ENCODE results near the gene CCDC91. TPM values are rescaled to one million over a fixed set of nuclear protein-coding genes. Genes with fewer than 3 reads are reported as not detected.

Gene CCDC91
- total RNA-seq, 1 donor from 2014 or later, result 46.3 TPM

- CTCF ChIA-PET, result no interaction called here
- no peak for TF ChIP-seq CTCF (IDR thresholded peaks at IDR 0.05)
- Mint-ChIP-seq H3K9me3 (peaks cover 5% of the 10 kb centered on the region), H3K4me3 (no peak overlapping the region), H3K36me3 (ENCODE audit: low read depth) (no peaks in the 10 kb centered on the region), H3K4me1 (no peaks in the 10 kb centered on the region), H3K27me3 (no peaks in the 10 kb centered on the region), H3K27ac (no peak overlapping the region)
- DNase-seq (no peak), ATAC-seq (ENCODE audit: low read depth) (no peak)
- POLR2A ChIA-PET, result no interaction called here
- intact Hi-C loops (cut with micrococcal nuclease), result no loop called here
Measured at GRCh38 chr12:28156362-28156761, 33.9 kb upstream of the CCDC91 start.

GRCh38 chr12:28156804-28157203 is 33.5 kb upstream of the CCDC91 start:
- Mint-ChIP-seq H3K36me3 (ENCODE audit: low read depth) (no peaks in the 10 kb centered on the region), H3K9me3 (peaks cover 5% of the 10 kb centered on the region), H3K27ac (no peak overlapping the region), H3K4me1 (no peaks in the 10 kb centered on the region), H3K27me3 (no peaks in the 10 kb centered on the region), H3K4me3 (no peak overlapping the region)
- DNase-seq (no peak), ATAC-seq (ENCODE audit: low read depth) (no peak)
- POLR2A ChIA-PET, result no interaction called here
- CTCF ChIA-PET, result no interaction called here
- TF ChIP-seq CTCF (IDR thresholded peaks at IDR 0.05), result no peak
- intact Hi-C loops (cut with micrococcal nuclease), result no loop called here

- ATAC-seq (ENCODE audit: low read depth) (no peak), DNase-seq (no peak)
- POLR2A ChIA-PET, result no interaction called here
- intact Hi-C loops (cut with micrococcal nuclease), result no loop called here
- Mint-ChIP-seq H3K4me3 (no peak overlapping the region), H3K9me3 (no peaks in the 10 kb centered on the region), H3K4me1 (no peaks in the 10 kb centered on the region), H3K27ac (no peak overlapping the region), H3K36me3 (ENCODE audit: low read depth) (no peaks in the 10 kb centered on the region), H3K27me3 (no peaks in the 10 kb centered on the region)
- CTCF ChIA-PET, result no interaction called here
- no peak for TF ChIP-seq CTCF (IDR thresholded peaks at IDR 0.05)
Measured at GRCh38 chr12:28158353-28158752, 31.9 kb upstream of the CCDC91 start.

- Mint-ChIP-seq H3K4me1 (no peaks in the 10 kb centered on the region), H3K4me3 (no peak overlapping the region), H3K27ac (no peak overlapping the region), H3K27me3 (no peaks in the 10 kb centered on the region), H3K36me3 (ENCODE audit: low read depth) (no peaks in the 10 kb centered on the region), H3K9me3 (no peaks in the 10 kb centered on the region)
- no peak for TF ChIP-seq CTCF (IDR thresholded peaks at IDR 0.05)
- ChIA-PET CTCF (no interaction called here), POLR2A (no interaction called here)
- intact Hi-C loops (cut with micrococcal nuclease), result no loop called here
- ATAC-seq (ENCODE audit: low read depth) (no peak), DNase-seq (no peak)
Measured at GRCh38 chr12:28159688-28160087, 30.6 kb upstream of the CCDC91 start.

- ATAC-seq (ENCODE audit: low read depth) (no peak), DNase-seq (no peak)
- TF ChIP-seq CTCF (IDR thresholded peaks at IDR 0.05), result no peak
- CTCF ChIA-PET, result no interaction called here
- POLR2A ChIA-PET, result no interaction called here
- Mint-ChIP-seq H3K27ac (no peak overlapping the region), H3K4me3 (no peak overlapping the region), H3K9me3 (no peaks in the 10 kb centered on the region), H3K27me3 (peaks cover 2% of the 10 kb centered on the region), H3K4me1 (no peaks in the 10 kb centered on the region), H3K36me3 (ENCODE audit: low read depth) (no peaks in the 10 kb centered on the region)
- intact Hi-C loops (cut with micrococcal nuclease), result no loop called here
Measured at GRCh38 chr12:28161697-28162096, 28.6 kb upstream of the CCDC91 start.

All from activated B cell treated with CpG ODN at 0.5 μM for 24 hours (primary cell).